Testis (tissue), 2 donors: ENCODE measurements around the gene PITRM1.

Experiments used
- CTCF ChIP-seq, 3 experiments: fragments of 450-650 bp in 2 of 3; fragments of 200-600 bp in 1 of 3; sonication (generic) in 1 of 3; IDR thresholded peaks; one replicate each; pipeline ENCODE4 v1.5.1; 2016 to 2019; ENCODE audit warnings: antibody characterized with exemption in 3 of 3, mild to moderate bottlenecking in 2 of 3, moderate library complexity in 1 of 3
- POLR2A ChIP-seq: fragments of 450-650 bp; IDR thresholded peaks from one replicate; pipeline ENCODE4 v1.6.1; 2017; ENCODE audit warnings: antibody characterized with exemption, mild to moderate bottlenecking, moderate library complexity

GRCh38 chr10:3194871-3195270 lies 22.3 kb upstream of the PITRM1 start:
- TF ChIP-seq CTCF (IDR thresholded peaks at IDR 0.05): no peak
- TF ChIP-seq POLR2A: no peak
